ENCODE results near the gene KRTAP19-5.
"Not testable (repeated sequence)": the region's sequence is repeated elsewhere in the genome, so short reads cannot be mapped to it uniquely, and the experiment has no call there.

KRTAP19-5 gene

GRCh38 chr21:30502041-30502440 lies at the start of gene KRTAP19-5:
KRTAP19-5 (minus strand) TSS chr21:30502141; CDS start chr21:30502090, 51 bp downstream.
- no peak for DNase-seq
- intact Hi-C loops (cut with DNase I): no loop called here

DNA sequence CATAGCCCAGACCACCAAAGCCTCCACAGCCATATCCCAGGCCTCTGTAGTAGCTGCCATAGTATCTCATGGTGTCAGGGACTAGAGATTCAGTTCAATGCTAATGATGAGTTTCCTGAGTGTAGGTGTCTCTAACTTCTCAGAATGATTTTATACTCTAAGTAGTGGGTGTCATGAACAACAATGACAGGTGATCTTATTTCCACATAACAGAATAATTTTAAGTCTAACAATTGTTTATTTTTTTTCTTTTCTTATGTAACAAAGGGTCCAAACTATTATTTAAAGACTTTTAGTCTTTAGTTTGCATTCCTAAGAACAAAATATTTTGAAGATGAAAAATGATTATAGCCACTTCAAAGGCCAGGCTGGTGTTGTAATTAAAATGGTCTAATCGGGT lies 39.8 kb upstream of the KRTAP19-5 start, which contains the start of gene KRTAP19-6:
TSS of gene KRTAP19-6 (minus strand) at position 101 of the 400 bp plus-strand sequence. CDS start at position 70, 31 bp downstream.
- intact Hi-C loops (cut with DNase I): no loop called here
- DNase-seq: no peak

- DNase-seq: no peak
- intact Hi-C loops (cut with DNase I): no loop called here
Observed at GRCh38 chr21:30518876-30519275, 16.9 kb upstream of the KRTAP19-5 start.

- no peak for DNase-seq
Observed at GRCh38 chr21:30515681-30516080, 13.7 kb upstream of the KRTAP19-5 start.

GRCh38 chr21:30505621-30506205 lies 3.8 kb upstream of the KRTAP19-5 start:
- intact Hi-C loops (cut with DNase I); DNase-seq: not testable (repeated sequence)

More at GRCh38 chr21:30515681-30516080, 13.7 kb upstream of the KRTAP19-5 start:
- intact Hi-C loops (cut with DNase I): no loop called here

DNA sequence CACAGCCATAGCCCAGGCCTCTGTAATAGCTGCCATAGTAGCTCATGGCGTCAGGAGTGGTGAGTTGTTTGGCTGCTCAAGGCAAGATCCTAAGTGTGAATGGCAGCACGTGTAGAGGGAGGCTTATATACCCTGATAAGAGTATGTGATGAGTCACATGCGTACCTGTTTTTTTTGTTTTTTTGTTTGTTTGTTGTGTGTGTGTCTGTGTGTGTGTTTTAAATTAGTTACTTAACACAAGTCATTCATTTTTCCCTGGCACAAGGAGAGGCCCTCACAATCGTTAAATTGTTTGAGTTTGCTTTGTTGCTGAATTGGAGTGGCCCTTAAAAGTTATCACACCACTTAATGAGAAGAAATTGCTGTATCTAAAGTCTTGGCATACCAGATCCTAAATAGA lies 4.9 kb downstream of the KRTAP19-5 start, which contains the start of gene KRTAP19-4:
TSS of gene KRTAP19-4 (minus strand) at position 101 of the 400 bp plus-strand sequence. CDS start at position 46, 55 bp downstream.
- DNase-seq: no peak
- intact Hi-C loops (cut with DNase I): no loop called here

DNA sequence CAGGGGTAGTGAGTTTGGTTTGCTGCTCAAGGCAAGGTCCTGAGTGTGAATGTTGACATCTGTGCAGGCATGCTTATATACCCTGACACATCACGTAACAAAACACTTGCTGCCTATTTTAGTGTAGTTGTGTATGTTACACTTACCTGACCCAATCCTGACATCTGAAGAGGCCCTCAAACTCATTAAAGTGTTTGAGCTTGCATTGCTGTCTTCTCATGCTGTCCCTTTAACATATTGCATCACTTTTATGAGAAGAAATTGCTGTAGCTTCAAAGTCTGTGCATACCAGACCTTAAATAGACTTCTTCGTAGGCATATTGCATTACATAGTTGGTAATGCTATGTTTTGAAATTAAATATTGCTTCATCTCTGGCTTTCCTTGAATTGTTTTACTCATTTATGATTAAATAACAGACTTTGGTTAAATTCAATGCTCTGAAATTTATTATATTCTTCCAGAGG lies 9.9 kb downstream of the KRTAP19-5 start, which contains the start of gene KRTAP19-3:
TSS of gene KRTAP19-3 (minus strand) at position 51 of the 466 bp plus-strand sequence. CDS start 56 bp downstream, outside the sequence.
- no peak for DNase-seq
- intact Hi-C loops (cut with DNase I): no loop called here

- no peak for DNase-seq
- intact Hi-C loops (cut with DNase I): no loop called here
Observed at GRCh38 chr21:30487336-30487735, 14.6 kb downstream of the KRTAP19-5 start, which contains the start of gene KRTAP19-2. KRTAP19-2 (minus strand) TSS chr21:30487436; CDS start chr21:30487348, 88 bp downstream.

DNA sequence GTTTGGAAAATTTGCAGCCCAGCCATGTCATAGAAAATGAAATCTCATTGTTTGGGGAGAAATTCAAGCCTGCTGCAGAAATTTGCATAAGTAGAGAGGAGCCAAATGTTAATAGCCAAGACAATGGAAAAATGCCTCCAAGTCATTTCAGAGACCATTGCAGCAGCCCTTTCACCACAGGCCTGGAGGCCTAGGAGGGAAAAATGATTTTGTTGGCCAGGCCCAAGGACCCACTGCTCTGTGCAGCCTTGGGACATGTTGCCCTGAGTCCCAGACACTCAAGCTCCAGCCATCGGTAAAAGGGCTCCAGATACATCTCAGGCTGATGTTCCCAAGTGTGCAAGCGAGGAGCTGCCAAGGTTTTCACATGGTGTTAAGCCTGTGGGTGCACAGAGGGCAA lies 15.8 kb downstream of the KRTAP19-5 start:
- DNase-seq: peak in 1 of 10 donors; percentile 30
- intact Hi-C loops (cut with DNase I): no loop called here

GRCh38 chr21:30482130-30482529 lies 19.8 kb downstream of the KRTAP19-5 start:
- DNase-seq: no peak
- intact Hi-C loops (cut with DNase I): no loop called here

- intact Hi-C loops (cut with DNase I): no loop called here
- DNase-seq: peak in 1 of 10 donors; percentile 62
Observed at GRCh38 chr21:30480145-30480544, 21.8 kb downstream of the KRTAP19-5 start, which contains the start of gene KRTAP19-1. KRTAP19-1 (minus strand) TSS chr21:30480367; CDS start chr21:30480317, 50 bp downstream.

- intact Hi-C loops (cut with DNase I): no loop called here
- DNase-seq: no peak
Observed at GRCh38 chr21:30479259-30479658, 22.7 kb downstream of the KRTAP19-5 start.

- DNase-seq: no peak
- intact Hi-C loops (cut with DNase I): no loop called here
Observed at GRCh38 chr21:30478004-30478403, 23.9 kb downstream of the KRTAP19-5 start.

- no peak for DNase-seq
Observed at GRCh38 chr21:30468900-30469714, 32.8 kb downstream of the KRTAP19-5 start.

DNA sequence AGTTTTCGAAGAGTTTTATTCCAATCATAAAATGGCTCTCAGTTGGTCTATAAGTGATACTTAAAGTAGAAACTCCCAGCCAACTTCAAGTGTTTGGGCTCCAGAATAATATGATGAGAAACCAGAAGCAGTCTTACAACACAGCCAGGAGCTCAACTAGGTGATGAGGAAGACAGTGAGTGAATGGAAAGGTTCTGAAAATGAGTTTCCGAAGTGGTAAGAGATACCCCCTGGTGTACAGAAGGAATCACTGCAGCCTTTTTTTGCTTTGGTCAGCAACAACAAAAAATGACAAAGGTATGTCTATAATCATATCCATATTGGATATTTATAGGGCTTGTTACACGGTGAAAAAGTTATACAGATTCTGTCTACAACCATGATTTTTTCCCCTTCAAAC lies 38.2 kb downstream of the KRTAP19-5 start:
- intact Hi-C loops (cut with DNase I): no loop called here
- no peak for DNase-seq

More at GRCh38 chr21:30468900-30469714, 32.8 kb downstream of the KRTAP19-5 start:
- intact Hi-C loops (cut with DNase I): no loop called here
